Left forelimb (tissue), 1 donor: ENCODE data around the gene KRTAP4-1.
"Not testable (repeated sequence)": the region's sequence is repeated elsewhere in the genome, so short reads cannot be mapped to it uniquely, and the experiment has no call there.

Experiments
- DNase-seq: peaks from one replicate; pipeline ENCODE4 v3.0.0-alpha.2; 2018; ENCODE audit warnings: low spot score

Gene KRTAP4-1

GRCh38 chr17:41184480-41184961, at the start of gene KRTAP4-1:
KRTAP4-1 (minus strand) TSS chr17:41184911; CDS start chr17:41184854, 57 bp downstream.
- DNase-seq, result no peak

DNA sequence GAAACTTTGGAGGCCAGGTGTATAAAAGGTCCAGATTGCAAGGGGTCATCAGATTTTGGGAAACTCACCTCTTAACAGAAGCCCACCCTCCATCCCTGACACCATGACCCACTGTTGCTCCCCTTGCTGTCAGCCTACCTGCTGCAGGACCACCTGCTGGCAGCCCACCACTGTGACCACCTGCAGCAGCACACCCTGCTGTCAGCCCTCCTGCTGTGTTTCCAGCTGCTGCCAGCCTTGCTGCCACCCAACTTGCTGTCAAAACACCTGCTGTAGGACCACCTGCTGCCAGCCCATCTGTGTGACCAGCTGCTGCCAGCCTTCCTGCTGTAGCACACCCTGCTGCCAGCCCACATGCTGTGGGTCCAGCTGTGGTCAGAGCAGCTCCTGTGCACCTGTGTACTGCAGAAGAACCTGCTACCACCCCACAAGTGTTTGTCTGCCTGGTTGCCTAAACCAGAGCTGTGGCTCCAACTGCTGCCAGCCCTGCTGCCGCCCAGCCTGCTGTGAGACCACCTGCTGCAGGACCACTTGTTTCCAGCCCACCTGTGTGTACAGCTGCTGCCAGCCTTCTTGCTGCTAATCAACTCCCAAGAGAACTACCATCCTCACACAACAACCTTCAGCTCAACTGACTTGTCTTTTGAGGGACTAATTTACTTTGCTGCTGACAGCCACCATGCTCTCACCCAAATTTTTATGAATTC, 47.8 kb upstream of the KRTAP4-1 start, which contains the start of gene KRTAP9-3:
TSS of gene KRTAP9-3 (plus strand) at position 51 of the 707 bp plus-strand sequence. CDS start at position 104, 53 bp downstream.
- not testable (repeated sequence) for DNase-seq

- no peak for DNase-seq
These were observed 47.0 kb upstream of the KRTAP4-1 start for GRCh38 chr17:41231731-41232130.

GRCh38 chr17:41230094-41230493, 45.4 kb upstream of the KRTAP4-1 start:
- no peak for DNase-seq

DNA sequence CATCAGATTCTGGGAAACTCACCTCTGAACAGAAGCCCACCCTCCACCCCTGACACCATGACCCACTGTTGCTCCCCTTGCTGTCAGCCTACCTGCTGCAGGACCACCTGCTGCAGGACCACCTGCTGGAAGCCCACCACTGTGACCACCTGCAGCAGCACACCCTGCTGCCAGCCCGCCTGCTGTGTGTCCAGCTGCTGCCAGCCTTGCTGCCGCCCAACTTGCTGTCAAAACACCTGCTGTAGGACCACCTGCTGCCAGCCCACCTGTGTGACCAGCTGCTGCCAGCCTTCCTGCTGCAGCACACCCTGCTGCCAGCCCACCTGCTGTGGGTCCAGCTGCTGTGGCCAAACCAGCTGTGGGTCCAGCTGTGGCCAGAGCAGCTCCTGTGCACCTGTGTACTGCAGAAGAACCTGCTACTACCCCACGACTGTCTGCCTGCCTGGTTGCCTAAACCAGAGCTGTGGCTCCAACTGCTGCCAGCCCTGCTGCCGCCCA, 41.9 kb upstream of the KRTAP4-1 start, which contains the start of gene KRTAP9-2:
TSS of gene KRTAP9-2 (plus strand) at position 51 of the 498 bp plus-strand sequence. CDS start at position 58, 7 bp downstream.
- DNase-seq, result not testable (repeated sequence)

DNA sequence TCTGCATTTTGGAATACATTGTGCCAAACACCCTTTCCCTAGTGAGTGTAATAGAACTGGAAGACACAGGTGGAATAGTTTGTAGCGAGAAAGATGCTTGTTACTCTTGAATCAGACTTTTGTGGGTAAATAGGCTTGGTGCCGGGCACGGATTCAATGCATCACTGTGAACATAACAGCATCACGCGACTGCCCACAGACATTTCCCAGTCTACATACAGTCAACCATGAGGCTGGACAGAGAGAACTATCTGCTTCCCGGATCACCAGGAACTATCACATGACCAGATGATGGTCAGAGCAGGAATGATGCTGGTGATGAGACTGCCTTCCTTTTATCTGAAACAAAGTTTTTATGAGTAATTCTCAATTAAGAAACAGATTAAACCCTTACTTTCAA, 41.3 kb upstream of the KRTAP4-1 start:
- DNase-seq, result no peak

DNA sequence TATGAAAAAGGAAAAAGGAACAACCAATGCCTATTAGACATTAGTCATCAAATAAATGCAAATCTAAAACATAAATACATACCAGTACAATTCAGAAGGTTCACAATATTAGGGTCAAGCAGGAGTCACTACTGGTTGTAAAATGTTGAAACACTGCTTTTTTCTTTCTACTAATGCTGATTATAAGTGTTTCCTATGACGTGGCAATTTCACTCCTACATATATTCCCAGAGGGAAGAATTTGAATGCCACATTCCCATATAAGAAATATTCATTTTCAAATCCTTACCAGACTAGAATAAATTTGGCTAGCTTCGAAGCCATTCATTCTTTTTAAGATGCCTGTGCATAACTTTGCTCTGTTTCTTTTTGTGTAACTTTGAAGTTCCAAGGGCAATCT, 39.1 kb upstream of the KRTAP4-1 start:
- no peak for DNase-seq

DNA sequence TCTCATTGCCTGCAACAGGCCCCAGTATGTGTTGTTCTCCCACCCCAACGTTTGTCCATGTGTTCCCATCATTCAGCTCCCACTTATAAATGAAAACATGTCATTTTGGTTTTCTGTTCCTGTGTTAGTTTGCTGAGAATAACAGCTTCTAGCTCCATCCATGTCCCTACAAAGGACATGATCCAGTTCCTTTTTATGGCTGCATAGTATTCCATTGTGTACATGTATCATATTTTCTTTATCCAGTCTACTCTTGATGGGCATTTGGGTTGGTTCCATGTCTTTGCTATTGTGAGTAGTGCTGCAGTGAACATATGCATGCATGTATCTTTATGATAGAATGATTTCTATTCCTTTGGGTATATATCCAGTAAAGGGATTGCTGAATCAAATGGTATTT, 31.0 kb upstream of the KRTAP4-1 start:
- DNase-seq, result no peak

GRCh38 chr17:41212524-41213169, 27.9 kb upstream of the KRTAP4-1 start:
- no peak for DNase-seq

GRCh38 chr17:41211845-41212466, 27.2 kb upstream of the KRTAP4-1 start:
- DNase-seq, result no peak

DNA sequence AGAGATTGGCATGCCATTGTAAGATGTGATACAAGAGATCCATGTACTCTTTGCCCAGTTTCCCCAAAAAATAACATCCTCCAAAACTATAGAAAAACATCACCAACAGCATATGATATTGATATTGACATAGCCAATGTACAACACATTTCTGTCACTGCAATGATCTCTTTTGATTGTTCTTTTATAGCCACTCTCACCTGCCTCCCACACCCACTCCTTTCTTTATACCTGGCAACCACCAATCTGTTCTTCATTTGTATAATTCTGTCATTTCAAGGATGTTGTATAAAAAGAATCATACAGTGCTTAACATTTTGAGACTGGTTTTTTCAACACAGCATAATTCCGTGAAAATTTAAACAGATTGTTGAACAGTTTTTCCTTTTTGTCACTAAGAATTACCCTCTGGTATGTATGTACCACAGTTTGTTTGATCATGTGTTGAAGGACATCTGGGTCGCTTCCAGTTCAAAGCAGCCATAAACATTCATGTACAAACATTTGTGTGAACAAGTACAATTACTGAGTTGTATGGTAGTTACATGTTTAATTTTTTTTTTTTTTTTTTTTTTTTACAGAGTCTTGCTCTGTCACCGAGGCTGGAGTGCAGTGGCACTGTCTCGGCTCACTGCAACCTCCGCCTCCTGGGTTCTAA, 14.8 kb upstream of the KRTAP4-1 start:
- no peak for DNase-seq

GRCh38 chr17:41196068-41196467, 11.4 kb upstream of the KRTAP4-1 start:
- no peak for DNase-seq

DNA sequence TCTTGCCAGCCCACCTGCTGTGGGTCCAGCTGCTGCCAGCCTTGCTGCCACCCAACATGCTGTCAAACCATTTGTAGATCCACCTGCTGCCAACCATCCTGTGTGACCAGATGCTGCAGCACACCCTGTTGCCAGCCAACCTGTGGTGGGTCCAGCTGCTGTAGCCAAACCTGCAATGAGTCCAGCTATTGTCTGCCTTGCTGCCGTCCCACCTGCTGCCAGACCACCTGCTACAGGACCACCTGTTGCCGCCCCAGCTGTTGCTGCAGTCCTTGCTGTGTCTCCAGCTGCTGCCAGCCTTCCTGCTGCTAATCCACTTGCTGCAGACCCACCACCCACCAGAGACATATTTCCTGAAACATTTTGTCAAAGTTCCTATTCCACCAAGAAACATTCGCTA, 5.6 kb upstream of the KRTAP4-1 start:
- DNase-seq, result no peak

- DNase-seq, result not testable (repeated sequence)
These were observed 5.2 kb upstream of the KRTAP4-1 start, which contains the start of gene KRTAP9-1 for GRCh38 chr17:41189837-41190318. KRTAP9-1 (plus strand) TSS chr17:41189887; CDS start chr17:41189887, 0 bp downstream.

DNA sequence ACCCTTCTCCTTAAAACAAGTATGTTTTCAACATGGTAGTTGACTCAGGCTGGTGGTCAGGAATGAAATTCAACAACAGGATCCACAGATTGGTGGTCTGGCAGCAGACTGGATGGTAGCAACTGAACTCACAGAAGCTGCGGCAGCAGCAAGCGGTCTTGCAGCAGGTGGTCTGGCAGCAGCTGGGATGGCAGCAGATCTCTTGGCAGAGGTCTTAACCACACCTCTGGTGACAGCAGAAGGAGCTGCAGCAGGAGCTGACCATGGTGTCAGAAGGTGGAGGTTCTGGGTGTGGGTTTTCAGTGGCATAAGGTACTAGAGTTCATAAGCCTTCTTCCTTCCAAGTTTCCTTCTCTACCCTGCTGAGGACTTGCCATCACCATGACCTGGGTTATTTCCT, 2.2 kb upstream of the KRTAP4-1 start:
- no peak for DNase-seq

DNA sequence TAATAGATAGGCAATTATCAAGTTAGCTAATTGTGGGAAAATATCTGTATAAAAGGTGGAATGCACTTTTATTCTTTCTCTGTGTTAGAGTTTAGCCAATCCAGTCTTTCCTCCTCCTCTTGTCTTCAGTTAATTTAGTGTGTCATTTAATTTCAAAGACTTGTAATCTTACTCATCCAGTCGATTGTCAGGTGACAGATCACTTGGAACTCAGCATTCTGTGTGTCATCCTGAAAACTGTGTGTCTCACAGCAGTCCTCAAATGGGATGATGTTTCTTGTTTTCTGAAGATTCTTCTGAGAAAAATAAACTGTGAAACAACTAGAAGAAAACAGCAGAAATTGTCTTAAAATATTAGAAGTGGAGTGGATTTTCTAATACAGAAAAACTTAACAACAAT, 290 bp upstream of the KRTAP4-1 start:
- DNase-seq, result no peak

- DNase-seq, result no peak
These were observed 5.7 kb downstream of the KRTAP4-1 start for GRCh38 chr17:41178843-41179616.

GRCh38 chr17:41178341-41178740, 6.4 kb downstream of the KRTAP4-1 start:
- no peak for DNase-seq

GRCh38 chr17:41177727-41178271, 6.9 kb downstream of the KRTAP4-1 start, which contains the start of gene KRTAP4-2:
KRTAP4-2 (minus strand) TSS chr17:41178221; CDS start chr17:41178164, 57 bp downstream.
- no peak for DNase-seq

DNA sequence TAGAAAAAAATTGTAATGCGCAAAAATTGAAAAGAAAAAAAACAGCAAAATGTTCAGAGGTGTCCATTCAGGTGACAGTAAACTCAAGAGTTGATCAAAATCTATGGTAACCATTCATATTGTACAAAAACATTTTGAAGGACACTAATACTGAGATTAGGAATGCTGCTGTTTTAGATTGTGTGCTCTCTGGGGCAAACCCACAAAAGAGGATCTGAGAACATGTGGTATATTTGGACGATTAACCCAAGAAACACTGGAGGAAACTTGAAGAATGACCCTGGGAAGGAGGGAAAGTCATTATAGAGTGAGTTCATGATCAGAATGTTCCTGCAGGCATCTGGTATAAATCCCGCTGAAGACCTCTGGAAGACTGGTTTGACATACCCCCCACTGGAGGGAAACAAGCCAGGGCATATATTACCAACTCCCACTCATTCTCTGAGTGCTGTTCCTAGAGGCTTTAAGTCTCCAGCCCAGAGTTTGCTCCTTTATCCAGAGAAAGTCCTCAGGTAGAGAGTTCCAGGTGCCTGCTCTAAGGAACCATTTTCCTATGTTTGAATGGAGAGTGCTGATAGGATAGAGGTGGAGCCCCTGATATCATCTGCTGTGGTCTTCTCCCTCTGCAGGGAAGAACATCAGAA, 7.8 kb downstream of the KRTAP4-1 start:
- no peak for DNase-seq
